GM03348 (cell line): ENCODE measurements around the gene ISG15.
A peak's percentile ranks its signal among the peaks of the same experiment; 100 is the strongest.

Experiments
- DNase-seq: peaks from one replicate; pipeline ENCODE4 v3.0.0; 2012; ENCODE audit warnings: low spot score

Gene ISG15

GRCh38 chr1:1013105-1013921 lies at the start of gene ISG15:
Gene ISG15 (plus strand): TSS chr1:1013497. CDS start chr1:1013574, 77 bp downstream.
- peak; percentile 89 for DNase-seq

- DNase-seq = no peak
Measured at GRCh38 chr1:963746-964525, 49.4 kb upstream of the ISG15 start.

GRCh38 chr1:964691-965525 lies 48.4 kb upstream of the ISG15 start:
- no peak for DNase-seq

- DNase-seq = no peak
Measured at GRCh38 chr1:965526-966134, 47.7 kb upstream of the ISG15 start.

- DNase-seq = peak; percentile 77
Measured at GRCh38 chr1:966135-966703, 47.1 kb upstream of the ISG15 start, which contains the start of gene PLEKHN1. Gene PLEKHN1 (plus strand): TSS chr1:966482. CDS start chr1:966532, 50 bp downstream.

- DNase-seq = peak; percentile 94
Measured at GRCh38 chr1:966704-967300, 46.5 kb upstream of the ISG15 start.

- DNase-seq = no peak
Measured at GRCh38 chr1:967466-968343, 45.6 kb upstream of the ISG15 start.

GRCh38 chr1:969260-969855 lies 43.9 kb upstream of the ISG15 start:
- DNase-seq = no peak

- no peak for DNase-seq
Measured at GRCh38 chr1:970242-970972, 42.9 kb upstream of the ISG15 start.

- no peak for DNase-seq
Measured at GRCh38 chr1:970973-971730, 42.1 kb upstream of the ISG15 start.

- DNase-seq = no peak
Measured at GRCh38 chr1:971751-972506, 41.4 kb upstream of the ISG15 start.

- DNase-seq = no peak
Measured at GRCh38 chr1:972726-973458, 40.4 kb upstream of the ISG15 start.

GRCh38 chr1:973459-974292 lies 39.6 kb upstream of the ISG15 start:
- no peak for DNase-seq

- no peak for DNase-seq
Measured at GRCh38 chr1:974293-974640, 39.0 kb upstream of the ISG15 start.

GRCh38 chr1:974687-975328 lies 38.5 kb upstream of the ISG15 start:
- DNase-seq = no peak
